HepG2 (cell line): Measurements from ENCODE around the gene TM2D3. TPM values are rescaled to one million over a fixed set of nuclear protein-coding genes. Genes with fewer than 3 reads are reported as not detected.
A peak's percentile ranks its signal among the peaks of the same experiment; 100 is the strongest.

Experiments used
- ATAC-seq: fragments of 200-7000 bp; cut with Tn5 transposase; 3 replicates; pipeline ENCODE4 v1.9.1; 2020; ENCODE audit warnings: mild to moderate bottlenecking, moderate library complexity
- BruUV-seq: library from RNA; stranded (reverse); fragments of 400-500 nt; replicated peaks from 2 replicates; lab custom pipeline; 2021; lab: Mats Ljungman, UMichigan
- CTCF ChIA-PET: fragments of 300-600 bp; formaldehyde crosslinking; extraction: SDS; loops from one replicate; lab custom pipeline; 2021; ENCODE audit warnings: low total read pairs, inconsistent platforms, low intra/inter-chr PET ratio; lab: Yijun Ruan, JAX
- POLR2A ChIA-PET: fragments of 350-600 bp; sonication (Branson Sonifier 250); formaldehyde crosslinking; loops from one replicate; lab custom pipeline; 2020; ENCODE audit warnings: antibody characterized with exemption, inconsistent platforms; lab: Yijun Ruan, JAX
- DNase-seq: peaks from one replicate; pipeline ENCODE4 v3.0.0-alpha.2; 2015; ENCODE audit warnings: low spot score
- FAIRE-seq: peaks from 3 replicates; lab custom pipeline; 2011; peaks lifted over from hg19 to GRCh38; lab: Jason Lieb, UNC
- H2AFZ ChIP-seq: one replicate; pipeline ENCODE4 v1.6.1; 2011; ENCODE audit warnings: low read length, inconsistent platforms
- H3K27ac ChIP-seq: fragments of 300-600 bp; 3 replicates; pipeline ENCODE4 v1.8.0; 2011; ENCODE audit warnings: mixed run types, mild to moderate bottlenecking, mixed read lengths, low read length, inconsistent platforms; ENCODE audit not compliant: insufficient read depth; ENCODE audit errors: extremely low read length
- H3K27me3 ChIP-seq, 2 experiments: fragments of 200-600 bp in 1 of 2; 2 replicates in 1 of 2; 3 replicates in 1 of 2; pipeline versions ENCODE4 v1.6.0 to v1.8.0; 2011; ENCODE audit warnings: low read length in 2 of 2, mild to moderate bottlenecking in 2 of 2, moderate library complexity in 2 of 2, inconsistent platforms in 1 of 2; ENCODE audit not compliant: insufficient read depth in 2 of 2, control insufficient read depth in 1 of 2
- H3K36me3 ChIP-seq, 2 experiments: fragments of 200-600 bp in 1 of 2; replicated peaks in 1 of 2; 2 replicates in 1 of 2; 3 replicates in 1 of 2; pipeline versions ENCODE4 v1.5.1 to v1.8.0; 2011; ENCODE audit warnings: low read length in 2 of 2, inconsistent platforms in 1 of 2; ENCODE audit not compliant: insufficient read depth in 2 of 2, control insufficient read depth in 1 of 2
- H3K4me1 ChIP-seq: 2 replicates; pipeline ENCODE4 v1.5.1; 2012; ENCODE audit warnings: low read length, inconsistent platforms; ENCODE audit not compliant: insufficient read depth
- H3K4me2 ChIP-seq: 2 replicates; pipeline ENCODE4 v1.6.0; 2011; ENCODE audit warnings: low read depth, low read length, inconsistent platforms
- H3K4me3 ChIP-seq, 3 experiments: fragments of 200-600 bp in 1 of 3; sonication (generic), shearing (Covaris generic) in 1 of 3; replicated peaks in 1 of 3; 2 replicates each; pipeline ENCODE4 v1.5.1; 2011 to 2016; ENCODE audit warnings: low read length in 3 of 3, inconsistent platforms in 2 of 3, low read depth in 2 of 3, mild to moderate bottlenecking in 2 of 3, control low read depth in 1 of 3, mixed read lengths in 1 of 3; ENCODE audit not compliant: insufficient read depth in 1 of 3
- H3K79me2 ChIP-seq: one replicate; pipeline ENCODE4 v1.6.1; 2011; ENCODE audit warnings: low read length, inconsistent platforms; ENCODE audit not compliant: insufficient read depth
- H3K9ac ChIP-seq: 2 replicates; pipeline ENCODE4 v1.6.0; 2011; ENCODE audit warnings: mild to moderate bottlenecking, low read depth, low read length, inconsistent platforms; ENCODE audit not compliant: insufficient read depth
- H3K9me3 ChIP-seq: 2 replicates; pipeline ENCODE4 v1.5.1; 2012; ENCODE audit warnings: mild to moderate bottlenecking, low read length
- H4K20me1 ChIP-seq: 2 replicates; pipeline ENCODE4 v1.6.0; 2011; ENCODE audit warnings: inconsistent platforms, mild to moderate bottlenecking, low read length, moderate library complexity; ENCODE audit not compliant: insufficient read depth
- ADNP ChIP-seq: sonication (generic); formaldehyde crosslinking; IDR thresholded peaks from 2 replicates; pipeline ENCODE4 v1.4.0; 2020; ENCODE audit warnings: missing genetic modification reagents
- ERF ChIP-seq: IDR thresholded peaks from 2 replicates; pipeline ENCODE4 v1.6.1; 2018; ENCODE audit warnings: missing biosample characterization, missing genetic modification reagents
- FOXK1 ChIP-seq: sonication (generic); formaldehyde crosslinking; IDR thresholded peaks from 2 replicates; pipeline ENCODE4 v1.4.0; 2020; ENCODE audit warnings: low read depth, missing genetic modification reagents, borderline replicate concordance
- KDM1A ChIP-seq: IDR thresholded peaks from 2 replicates; pipeline ENCODE4 v1.6.1; 2016; ENCODE audit warnings: missing compliant biosample characterization
- KDM4B ChIP-seq: sonication (generic); formaldehyde crosslinking; IDR thresholded peaks from 2 replicates; pipeline ENCODE4 v1.4.0; 2020; ENCODE audit warnings: missing genetic modification reagents
- KDM6A ChIP-seq: IDR thresholded peaks from 2 replicates; pipeline ENCODE4 v1.6.1; 2016; ENCODE audit warnings: low read depth
- MED13 ChIP-seq: sonication (generic); formaldehyde crosslinking; IDR thresholded peaks from 2 replicates; pipeline ENCODE4 v1.5.0; 2020; ENCODE audit warnings: missing genetic modification reagents
- MEIS1 ChIP-seq: sonication (generic); formaldehyde crosslinking; IDR thresholded peaks from 2 replicates; pipeline ENCODE4 v1.9.0; 2021; ENCODE audit warnings: mild to moderate bottlenecking, missing genetic modification reagents, moderate library complexity, borderline replicate concordance
- MXI1 ChIP-seq: IDR thresholded peaks from 3 replicates; pipeline ENCODE4 v1.6.1; 2012; ENCODE audit warnings: low read depth, low read length, inconsistent platforms, borderline replicate concordance
- RFX1 ChIP-seq: fragments of 450-650 bp; IDR thresholded peaks from 2 replicates; pipeline ENCODE4 v1.6.1; 2017
- SRF ChIP-seq: IDR thresholded peaks from 2 replicates; pipeline ENCODE4 v1.6.1; 2011; ENCODE audit warnings: mild to moderate bottlenecking, low read depth, low read length, moderate library complexity
- ZFP1 ChIP-seq: IDR thresholded peaks from 2 replicates; pipeline ENCODE4 v1.6.1; 2016
- ZNF329 ChIP-seq: sonication (generic); formaldehyde crosslinking; IDR thresholded peaks from 2 replicates; pipeline ENCODE4 v1.9.0; 2021; ENCODE audit warnings: low read depth, mild to moderate bottlenecking, missing genetic modification reagents
- ZNF337 ChIP-seq: sonication (generic); formaldehyde crosslinking; IDR thresholded peaks from 2 replicates; pipeline ENCODE4 v1.5.1; 2020; ENCODE audit warnings: missing genetic modification reagents, low read depth, mild to moderate bottlenecking, borderline replicate concordance
- ZNF367 ChIP-seq: sonication (generic); formaldehyde crosslinking; IDR thresholded peaks from 2 replicates; pipeline ENCODE4 v1.4.0; 2020; ENCODE audit warnings: missing genetic modification reagents, borderline replicate concordance
- ZNF530 ChIP-seq: sonication (generic); formaldehyde crosslinking; IDR thresholded peaks from 2 replicates; pipeline ENCODE4 v1.5.0; 2020; ENCODE audit warnings: low read depth, mild to moderate bottlenecking, missing genetic modification reagents
- ZNF678 ChIP-seq: sonication (generic); formaldehyde crosslinking; IDR thresholded peaks from 2 replicates; pipeline ENCODE4 v1.4.0; 2020; ENCODE audit warnings: mild to moderate bottlenecking, missing genetic modification reagents
- ZNF788 ChIP-seq: sonication (generic); formaldehyde crosslinking; IDR thresholded peaks from 2 replicates; pipeline ENCODE4 v1.5.0; 2020; ENCODE audit warnings: mild to moderate bottlenecking, missing genetic modification reagents, borderline replicate concordance
- ZNF792 ChIP-seq: IDR thresholded peaks from 2 replicates; pipeline ENCODE4 v1.6.1; 2016
- ZZZ3 ChIP-seq: sonication (generic); formaldehyde crosslinking; IDR thresholded peaks from 2 replicates; pipeline ENCODE4 v1.4.0; 2020; ENCODE audit warnings: missing genetic modification reagents, mild to moderate bottlenecking, borderline replicate concordance
- WGBS: methylation state at CpG from one replicate; pipeline ENCODE4 v1.1.6; 2017; ENCODE audit warnings: low lambda C conversion rate; 5-methylcytosine and 5-hydroxymethylcytosine counted together
- in situ Hi-C: cut with HindIII; loops from 2 replicates; pipeline ENCODE4 v1.10.0; 2017; ENCODE audit warnings: low pct_unique_long_range_greater_than_20kb; ENCODE audit not compliant: extremely low pct_ligation_motif_present
- intact Hi-C: fragments of 100-400 bp; cut with micrococcal nuclease; formaldehyde crosslinking; loops from one replicate; pipeline ENCODE4 v1.10.0; 2022; ENCODE audit not compliant: unreplicated experiment
- polyA plus RNA-seq, 8 experiments: library from polyadenylated mRNA; depleted of rRNA in 3 of 8; stranded (reverse) in 7 of 8; unstranded in 1 of 8; fragments of >200 nt; fragmentation: Illumina TruSeq in 4 of 8; extraction: Trizol in 4 of 8; gene quantifications; 2 replicates each; pipeline versions ENCODE4 v1.2.1 to v1.2.3, GENCODE V29; 2011 to 2016; ENCODE audit warnings: low read depth in 4 of 8, missing spikeins in 1 of 8, mixed read lengths in 1 of 8; ENCODE audit not compliant: insufficient read depth in 1 of 8
- total RNA-seq, 5 experiments: library from RNA; depleted of rRNA; stranded (reverse); fragments of >200 nt; fragmentation: Illumina TruSeq; extraction: Trizol; gene quantifications; 2 replicates each; pipeline ENCODE4 v1.2.3, GENCODE V29; 2016; ENCODE audit warnings: low read depth in 1 of 5
- TF ChIP-seq, protein P1 (sequence below): sonication (generic); formaldehyde crosslinking; IDR thresholded peaks from 2 replicates; pipeline ENCODE4 v1.4.0; 2020; ENCODE audit warnings: missing genetic modification reagents, mild to moderate bottlenecking, borderline replicate concordance

The TM2D3 gene
- total and polyA plus RNA-seq, 2 of the 13 experiments (the other 11 are each of a cell fraction or from before 2014, with no cell fraction given), result 31.1 to 72.7 TPM

GRCh38 chr15:101650145-101650544, 2.0 kb downstream of the TM2D3 start:
- H3K79me2 ChIP-seq, result peaks cover 50% of the 10 kb centered on the region
- POLR2A ChIA-PET, result no interaction called here
- H3K9me3 ChIP-seq, result no peaks in the 10 kb centered on the region
- H3K9ac ChIP-seq, result peak overlapping the region; percentile 81; the same call in 1 of the 2 replicates
- DNase-seq (no peak), FAIRE-seq (no peak)
- H4K20me1 ChIP-seq, result no peaks in the 10 kb centered on the region; the same call in 1 of the 2 replicates
- no peak overlapping the region for H2AFZ ChIP-seq
- no TSS peak for BruUV-seq
- H3K27ac ChIP-seq, result no peak overlapping the region
- peaks cover 8 to 32% of the 10 kb centered on the region in 2 experiments for H3K36me3 ChIP-seq
- peaks cover 44% of the 10 kb centered on the region for H3K4me1 ChIP-seq
- in situ Hi-C loops, result loop anchor here (5.0 kb wide), 1 partner anchor 363 kb away; no protein-coding TSS in a partner anchor
- WGBS, result 70% methylated on average over 5 of the region's 5 CpGs
- H3K4me2 ChIP-seq, result peak overlapping the region; percentile 90
- H3K27me3 ChIP-seq, result no peaks in the 10 kb centered on the region; a peak in 1 of 5 replicates
- no peak for TF ChIP-seq MXI1
- no peak for TF ChIP-seq RFX1
- TF ChIP-seq, all 625 proteins: peak for 0
- CTCF ChIA-PET, result no interaction called here
- ATAC-seq, result no peak
- intact Hi-C loops, result loop anchor here (5.0 kb wide), 2 partner anchors 213 to 358 kb away; no protein-coding TSS in a partner anchor
- H3K4me3 ChIP-seq, result no peak overlapping the region; a peak in 1 of 6 replicates

- in situ Hi-C loops (loop anchor here (10.0 kb wide), 1 partner anchor 214 kb away; no protein-coding TSS in a partner anchor), intact Hi-C loops (no loop called here)
- ChIA-PET POLR2A (no interaction called here), CTCF (no interaction called here)
- Histone ChIP-seq H4K20me1 (no peaks in the 10 kb centered on the region; the same call in 1 of the 2 replicates), H2AFZ (no peak overlapping the region), H3K79me2 (peaks cover 50% of the 10 kb centered on the region), H3K27ac (no peak overlapping the region), H3K27me3 (no peaks in the 10 kb centered on the region; a peak in 1 of 5 replicates), H3K4me3 (no peak overlapping the region), H3K4me1 (peaks cover 40% of the 10 kb centered on the region), H3K9ac (no peak overlapping the region), H3K9me3 (no peaks in the 10 kb centered on the region), H3K36me3 (peaks cover 14 to 46% of the 10 kb centered on the region in 2 experiments), H3K4me2 (no peak overlapping the region)
- BruUV-seq, result no TSS peak
- FAIRE-seq, result no peak
- 98% methylated on average over 6 of the region's 6 CpGs for WGBS
- no peak for ATAC-seq
- no peak for DNase-seq
- TF ChIP-seq ZZZ3 (CRISPR knock-in tag) (no peak), MED13 (CRISPR knock-in tag) (no peak), ZFP1 (CRISPR knock-in tag) (no peak), KDM1A (no peak), ZNF678 (CRISPR knock-in tag) (no peak), ZNF530 (CRISPR knock-in tag) (no peak), ZNF329 (CRISPR knock-in tag) (no peak), ZNF367 (no peak), FOXK1 (no peak), ZNF792 (CRISPR knock-in tag) (no peak), SRF (no peak), KDM4B (CRISPR knock-in tag) (no peak), MEIS1 (CRISPR knock-in tag) (no peak), ZNF337 (CRISPR knock-in tag) (no peak), ERF (no peak), ADNP (CRISPR knock-in tag) (no peak), ZNF788 (CRISPR knock-in tag) (no peak), KDM6A (CRISPR knock-in tag) (no peak)
- TF ChIP-seq, protein P1, sequence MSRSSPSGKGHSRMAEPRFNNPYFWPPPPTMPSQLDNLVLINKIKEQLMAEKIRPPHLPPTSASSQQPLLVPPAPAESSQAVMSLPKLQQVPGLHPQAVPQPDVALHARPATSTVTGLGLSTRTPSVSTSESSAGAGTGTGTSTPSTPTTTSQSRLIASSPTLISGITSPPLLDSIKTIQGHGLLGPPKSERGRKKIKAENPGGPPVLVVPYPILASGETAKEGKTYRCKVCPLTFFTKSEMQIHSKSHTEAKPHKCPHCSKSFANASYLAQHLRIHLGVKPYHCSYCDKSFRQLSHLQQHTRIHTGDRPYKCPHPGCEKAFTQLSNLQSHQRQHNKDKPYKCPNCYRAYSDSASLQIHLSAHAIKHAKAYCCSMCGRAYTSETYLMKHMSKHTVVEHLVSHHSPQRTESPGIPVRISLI (CRISPR knock-in tag), result no peak
These were observed 3.8 kb downstream of the TM2D3 start for GRCh38 chr15:101648356-101648755.
